GM12874 (cell line): Measurements from ENCODE around the gene OTX2.

Experiments
- TF ChIP-seq, protein P1 (sequence below): IDR thresholded peaks from 2 replicates; pipeline ENCODE4 v1.5.1; 2011; ENCODE audit warnings: low read depth, mild to moderate bottlenecking, control low read depth, low read length, moderate library complexity; ENCODE audit not compliant: insufficient read depth

The OTX2 gene

DNA sequence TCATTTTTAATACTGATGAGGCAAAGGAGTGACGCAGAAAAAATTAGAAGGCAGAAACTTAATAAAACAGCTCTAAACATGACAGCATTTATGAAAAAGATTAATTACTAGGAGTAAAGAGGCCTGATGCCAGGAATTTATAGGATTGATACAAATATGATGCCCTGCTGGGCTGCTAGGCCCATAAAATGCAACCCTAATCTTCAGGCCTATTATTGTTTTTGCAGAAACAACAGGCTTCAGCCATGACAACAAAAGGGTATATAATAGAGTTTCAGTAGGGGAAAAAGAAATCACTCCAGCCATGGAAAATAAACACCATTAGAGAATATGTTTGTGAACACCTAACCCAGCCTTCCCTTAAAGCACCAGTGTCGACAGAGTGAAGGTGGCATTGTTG is 50.6 kb downstream of the OTX2 start:
- TF ChIP-seq, protein P1, sequence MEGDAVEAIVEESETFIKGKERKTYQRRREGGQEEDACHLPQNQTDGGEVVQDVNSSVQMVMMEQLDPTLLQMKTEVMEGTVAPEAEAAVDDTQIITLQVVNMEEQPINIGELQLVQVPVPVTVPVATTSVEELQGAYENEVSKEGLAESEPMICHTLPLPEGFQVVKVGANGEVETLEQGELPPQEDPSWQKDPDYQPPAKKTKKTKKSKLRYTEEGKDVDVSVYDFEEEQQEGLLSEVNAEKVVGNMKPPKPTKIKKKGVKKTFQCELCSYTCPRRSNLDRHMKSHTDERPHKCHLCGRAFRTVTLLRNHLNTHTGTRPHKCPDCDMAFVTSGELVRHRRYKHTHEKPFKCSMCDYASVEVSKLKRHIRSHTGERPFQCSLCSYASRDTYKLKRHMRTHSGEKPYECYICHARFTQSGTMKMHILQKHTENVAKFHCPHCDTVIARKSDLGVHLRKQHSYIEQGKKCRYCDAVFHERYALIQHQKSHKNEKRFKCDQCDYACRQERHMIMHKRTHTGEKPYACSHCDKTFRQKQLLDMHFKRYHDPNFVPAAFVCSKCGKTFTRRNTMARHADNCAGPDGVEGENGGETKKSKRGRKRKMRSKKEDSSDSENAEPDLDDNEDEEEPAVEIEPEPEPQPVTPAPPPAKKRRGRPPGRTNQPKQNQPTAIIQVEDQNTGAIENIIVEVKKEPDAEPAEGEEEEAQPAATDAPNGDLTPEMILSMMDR: no peak

DNA sequence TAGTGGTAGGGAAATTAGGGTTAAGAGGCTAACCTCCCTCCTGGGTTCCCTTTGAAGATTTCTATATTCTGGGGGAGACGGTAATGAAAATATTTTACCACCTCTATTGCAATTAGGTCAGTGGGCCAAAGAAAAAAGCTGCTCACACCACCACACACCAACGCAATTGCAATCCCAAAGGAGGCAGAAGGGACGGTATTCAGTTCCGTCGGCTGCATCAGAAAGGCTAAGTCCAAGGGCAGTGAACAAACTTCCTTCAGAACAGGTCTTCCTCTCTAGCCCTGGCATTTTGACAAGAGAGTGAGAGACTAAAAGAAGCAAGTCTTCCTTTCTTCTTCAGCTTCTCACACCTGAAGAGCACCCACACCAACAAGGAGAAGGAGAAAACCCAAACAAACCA is 51.2 kb downstream of the OTX2 start:
- TF ChIP-seq, protein P1: no peak

DNA sequence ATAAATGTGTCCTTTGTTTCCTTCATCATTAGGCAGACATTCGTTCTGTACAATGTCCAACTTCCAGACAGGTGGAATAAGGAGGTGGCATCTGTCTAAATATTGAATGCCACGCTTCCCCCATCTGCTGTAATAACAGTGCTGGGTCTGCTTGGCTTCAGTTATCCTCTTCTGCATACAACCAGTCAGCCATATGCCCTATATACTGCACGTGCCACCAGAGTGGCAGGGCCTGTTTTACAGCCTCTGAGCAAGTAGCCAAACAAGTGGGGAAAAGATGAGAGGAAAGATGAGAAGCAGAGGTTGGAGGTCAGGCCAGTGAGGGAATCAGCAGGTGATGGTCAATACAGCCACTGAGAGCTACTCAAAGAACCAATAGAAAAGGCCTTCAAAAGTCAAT is 55.4 kb downstream of the OTX2 start:
- TF ChIP-seq, protein P1: no peak

DNA sequence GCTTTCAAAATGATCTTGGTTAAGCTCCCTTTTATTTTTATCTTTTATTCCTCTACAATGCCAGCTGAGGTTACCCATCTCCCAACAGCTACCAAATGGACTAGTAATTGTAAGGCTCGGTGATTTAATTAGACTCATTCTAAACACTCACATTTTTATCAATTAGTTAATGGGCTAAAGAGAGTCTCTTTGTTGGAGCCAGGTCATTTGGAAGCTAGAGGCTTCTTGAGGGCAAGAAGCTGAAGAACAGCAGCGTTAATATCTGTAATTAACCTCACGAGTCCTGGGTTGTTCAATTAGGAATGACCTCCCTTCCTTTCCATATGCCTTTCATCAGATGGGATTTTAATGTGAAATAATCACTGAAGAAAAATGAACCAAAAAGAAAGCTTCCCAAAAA is 56.9 kb downstream of the OTX2 start:
- TF ChIP-seq, protein P1: no peak

DNA sequence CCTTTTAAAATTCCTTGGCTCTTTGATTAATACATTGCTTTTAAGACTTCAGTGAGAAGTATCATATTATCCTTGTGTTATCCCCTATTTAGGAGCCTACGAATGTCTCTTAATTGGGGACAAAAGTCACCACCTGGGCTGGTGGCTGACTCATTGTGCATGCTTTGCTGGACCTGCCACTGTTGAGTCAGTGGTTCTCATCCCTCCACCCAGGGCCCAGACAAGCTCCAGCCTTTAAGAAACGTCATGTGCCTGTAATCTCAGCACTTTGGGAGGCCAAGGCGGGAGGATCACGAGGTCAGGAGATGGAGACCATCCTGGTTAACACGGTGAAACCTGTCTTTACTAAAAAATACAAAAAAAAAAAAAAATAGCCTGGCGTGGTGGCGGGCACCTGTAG is 57.9 kb downstream of the OTX2 start:
- TF ChIP-seq, protein P1: no peak

DNA sequence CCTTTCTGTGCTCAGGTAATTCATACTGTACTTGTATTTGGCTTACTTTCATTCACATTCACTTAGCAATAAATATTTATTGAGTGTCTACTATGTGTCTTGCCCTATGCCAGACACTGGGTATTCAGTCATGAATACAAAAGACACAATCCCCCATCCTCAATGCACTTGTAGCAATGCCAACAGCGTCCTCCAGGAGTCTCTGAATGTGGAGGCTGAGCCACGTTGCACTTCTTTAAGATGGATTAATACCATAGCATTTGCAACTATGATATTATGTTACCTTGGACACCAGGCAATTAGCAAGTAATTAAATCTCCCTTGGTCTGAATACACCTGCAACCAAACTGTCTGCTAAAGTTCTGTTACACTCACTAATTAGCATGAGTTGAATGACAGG is 58.8 kb downstream of the OTX2 start:
- TF ChIP-seq, protein P1: no peak
